A673 (cell line): ENCODE data around the gene OR2A7. TPM values are rescaled to one million over a fixed set of nuclear protein-coding genes. Genes with fewer than 3 reads are reported as not detected.
"Not testable (repeated sequence)": the region's sequence is repeated elsewhere in the genome, so short reads cannot be mapped to it uniquely, and the experiment has no call there.

ENCODE experiments used
- BruUV-seq: library from RNA; stranded (reverse); fragments of 400-500 nt; replicated peaks from 2 replicates; lab custom pipeline; 2021; lab: Mats Ljungman, UMichigan
- CTCF ChIA-PET: fragments of 300-600 bp; sonication (Branson Sonifier 250); formaldehyde crosslinking; loops from one replicate; lab custom pipeline; 2022; ENCODE audit warnings: antibody characterized with exemption; lab: Charles Lee
- POLR2A ChIA-PET: fragments of 300-600 bp; sonication (Branson Sonifier 250); formaldehyde crosslinking; loops from one replicate; lab custom pipeline; 2022; ENCODE audit warnings: antibody characterized with exemption; ENCODE audit not compliant: low non-redundant PET; lab: Charles Lee
- DNase-seq: peaks from one replicate; pipeline ENCODE4 v3.0.0-alpha.2; 2015; ENCODE audit warnings: low spot score
- H3K27ac ChIP-seq: fragments of 200-600 bp; sonication (generic); 2 replicates; pipeline ENCODE4 v1.5.1; 2016; ENCODE audit warnings: mixed run types, low read depth, mild to moderate bottlenecking, mixed read lengths, antibody characterized with exemption, low read length; ENCODE audit not compliant: poor library complexity, severe bottlenecking
- H3K27me3 ChIP-seq: fragments of 200-600 bp; sonication (generic); replicated peaks from 2 replicates; pipeline ENCODE4 v1.6.1; 2017; ENCODE audit warnings: mixed run types, low read depth, mild to moderate bottlenecking, mixed read lengths, antibody characterized with exemption, low read length; ENCODE audit not compliant: insufficient read depth, poor library complexity
- H3K36me3 ChIP-seq: fragments of 200-600 bp; sonication (generic); 2 replicates; pipeline ENCODE4 v1.6.1; 2016; ENCODE audit warnings: mixed run types, mild to moderate bottlenecking, mixed read lengths, antibody characterized with exemption, low read length; ENCODE audit not compliant: insufficient read depth, poor library complexity, severe bottlenecking
- H3K4me1 ChIP-seq: fragments of 200-600 bp; sonication (generic); 2 replicates; pipeline ENCODE4 v1.6.1; 2017; ENCODE audit warnings: mixed run types, mild to moderate bottlenecking, mixed read lengths, antibody characterized with exemption, low read length; ENCODE audit not compliant: insufficient read depth, poor library complexity, severe bottlenecking
- H3K4me3 ChIP-seq: fragments of 200-600 bp; sonication (generic); 2 replicates; pipeline ENCODE4 v1.5.1; 2016; ENCODE audit warnings: low read depth, mixed run types, mild to moderate bottlenecking, mixed read lengths, low read length; ENCODE audit not compliant: poor library complexity, severe bottlenecking
- H3K9me3 ChIP-seq: fragments of 200-600 bp; sonication (generic); 2 replicates; pipeline ENCODE4 v1.6.1; 2016; ENCODE audit warnings: mixed run types, low read depth, mild to moderate bottlenecking, mixed read lengths, antibody characterized with exemption, low read length; ENCODE audit not compliant: poor library complexity, severe bottlenecking
- intact Hi-C: fragments of 100-400 bp; cut with micrococcal nuclease; formaldehyde crosslinking; loops from one replicate; pipeline ENCODE4 v1.10.0; 2022; ENCODE audit not compliant: unreplicated experiment
- total RNA-seq: library from RNA; stranded (reverse); gene quantifications from 2 replicates; pipeline ENCODE4 v1.2.3, GENCODE V29; 2021

Gene OR2A7
- total RNA-seq, 1 experiment from 2014 or later: 1.2 TPM

DNA sequence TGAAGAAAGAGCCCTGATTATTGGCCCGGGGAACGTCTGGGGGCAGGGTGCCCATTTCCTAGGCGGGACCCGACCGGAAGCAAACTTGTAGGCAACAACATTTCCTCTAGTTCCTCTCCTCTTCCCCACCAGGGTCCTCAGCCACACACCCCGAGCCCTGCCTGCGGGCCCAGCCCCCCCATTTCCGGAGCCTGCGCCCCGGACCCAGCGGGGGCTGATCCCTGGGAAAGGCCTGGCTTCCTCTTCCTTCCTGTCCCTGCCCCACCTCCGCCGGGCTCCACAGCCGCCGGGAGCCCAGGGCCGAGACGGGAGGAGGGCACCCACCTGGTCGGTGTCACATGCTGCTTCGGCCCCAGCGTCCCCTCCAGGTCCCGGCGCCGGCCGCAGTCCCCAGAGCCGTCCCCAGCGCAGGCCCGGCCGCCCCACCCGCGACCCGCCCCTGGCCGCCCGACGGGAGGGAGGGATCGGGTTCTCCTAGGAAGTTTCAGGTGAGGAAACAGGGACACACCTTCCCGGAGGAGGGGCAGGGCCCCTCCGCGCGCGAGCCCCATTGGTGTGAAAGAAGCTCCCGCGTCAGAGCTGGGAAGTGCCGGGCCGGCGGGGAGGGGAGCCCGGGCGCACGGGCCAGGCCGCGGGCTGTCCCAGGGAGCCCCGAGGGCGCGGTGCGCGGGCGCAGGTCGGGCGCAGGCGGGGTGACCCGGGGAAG lies 29.4 kb upstream of the OR2A7 start:
- H3K4me3 ChIP-seq, CTCF ChIA-PET, H3K27me3 ChIP-seq, H3K27ac ChIP-seq, H3K9me3 ChIP-seq, POLR2A ChIA-PET, BruUV-seq, H3K36me3 ChIP-seq, DNase-seq, H3K4me1 ChIP-seq, intact Hi-C loops: not testable (repeated sequence)

- POLR2A ChIA-PET, H3K27me3 ChIP-seq, H3K36me3 ChIP-seq, DNase-seq, intact Hi-C loops, H3K9me3 ChIP-seq, BruUV-seq, H3K27ac ChIP-seq, CTCF ChIA-PET, H3K4me1 ChIP-seq, H3K4me3 ChIP-seq: not testable (repeated sequence)
These were observed 28.0 kb upstream of the OR2A7 start for GRCh38 chr7:144292384-144293161.

GRCh38 chr7:144291607-144292006 lies 27.0 kb upstream of the OR2A7 start:
- BruUV-seq, H3K27ac ChIP-seq, CTCF ChIA-PET, POLR2A ChIA-PET, H3K36me3 ChIP-seq, intact Hi-C loops, H3K4me3 ChIP-seq, H3K4me1 ChIP-seq, H3K9me3 ChIP-seq, DNase-seq, H3K27me3 ChIP-seq: not testable (repeated sequence)

GRCh38 chr7:144287171-144287784 lies 22.7 kb upstream of the OR2A7 start:
- intact Hi-C loops: not testable (repeated sequence)

DNA sequence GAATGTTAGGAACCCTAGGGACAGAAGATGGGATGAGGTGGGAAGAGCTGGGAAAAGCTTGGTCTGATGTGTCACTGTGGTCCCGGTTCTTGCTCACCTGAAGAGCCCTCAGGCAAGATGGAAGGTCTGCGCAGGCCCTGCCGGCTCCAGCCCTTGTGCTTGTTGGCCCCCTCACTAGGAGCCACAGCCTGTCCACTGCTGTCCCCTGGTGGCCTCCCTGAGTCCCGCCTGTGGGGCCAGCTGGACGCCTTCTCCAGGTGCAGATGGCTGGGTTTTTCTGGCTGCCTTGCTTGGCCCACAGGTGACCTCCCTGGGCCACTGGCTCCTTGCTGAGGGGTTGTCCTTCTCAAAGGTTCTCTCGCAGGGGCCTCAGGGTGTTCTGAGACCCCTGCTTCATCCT lies 19.1 kb upstream of the OR2A7 start:
- H3K4me3 ChIP-seq, H3K36me3 ChIP-seq, H3K27ac ChIP-seq, H3K9me3 ChIP-seq, BruUV-seq, CTCF ChIA-PET, H3K27me3 ChIP-seq, DNase-seq, POLR2A ChIA-PET, intact Hi-C loops, H3K4me1 ChIP-seq: not testable (repeated sequence)

More at GRCh38 chr7:144287171-144287784, 22.7 kb upstream of the OR2A7 start:
- H3K4me1 ChIP-seq, H3K9me3 ChIP-seq, CTCF ChIA-PET, H3K4me3 ChIP-seq, BruUV-seq, H3K36me3 ChIP-seq, POLR2A ChIA-PET, H3K27ac ChIP-seq, DNase-seq, H3K27me3 ChIP-seq: not testable (repeated sequence)

DNA sequence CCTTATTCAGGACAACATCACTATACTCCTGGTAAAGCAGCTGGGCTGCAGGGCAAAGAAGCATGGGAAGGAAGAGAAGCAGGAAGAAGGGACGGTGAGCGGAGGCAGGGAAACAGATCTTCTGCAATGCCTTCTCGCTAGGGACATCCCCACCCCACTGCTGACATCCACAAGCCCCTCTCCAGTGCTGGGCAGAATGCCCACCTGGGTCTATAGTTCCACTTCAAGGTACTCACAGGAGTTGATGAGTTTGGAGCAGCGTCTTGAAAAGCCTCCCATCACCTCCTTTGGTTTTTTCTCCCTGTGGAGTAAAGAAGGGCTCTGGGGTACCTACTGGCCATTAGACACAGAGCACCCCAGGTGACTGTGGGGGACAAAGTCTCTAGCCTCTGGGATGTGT lies 17.9 kb upstream of the OR2A7 start:
- CTCF ChIA-PET, intact Hi-C loops, BruUV-seq, H3K27me3 ChIP-seq, POLR2A ChIA-PET, H3K36me3 ChIP-seq, H3K27ac ChIP-seq, H3K4me3 ChIP-seq, H3K9me3 ChIP-seq, H3K4me1 ChIP-seq, DNase-seq: not testable (repeated sequence)

- H3K27me3 ChIP-seq, POLR2A ChIA-PET, H3K27ac ChIP-seq, DNase-seq, CTCF ChIA-PET, intact Hi-C loops, BruUV-seq, H3K9me3 ChIP-seq, H3K4me1 ChIP-seq, H3K36me3 ChIP-seq, H3K4me3 ChIP-seq: not testable (repeated sequence)
These were observed 17.4 kb upstream of the OR2A7 start for GRCh38 chr7:144281981-144282380.
